ENCODE data around the gene HCRTR1.
A peak's percentile ranks its signal among the peaks of the same experiment; 100 is the strongest.

HCRTR1 gene

DNA sequence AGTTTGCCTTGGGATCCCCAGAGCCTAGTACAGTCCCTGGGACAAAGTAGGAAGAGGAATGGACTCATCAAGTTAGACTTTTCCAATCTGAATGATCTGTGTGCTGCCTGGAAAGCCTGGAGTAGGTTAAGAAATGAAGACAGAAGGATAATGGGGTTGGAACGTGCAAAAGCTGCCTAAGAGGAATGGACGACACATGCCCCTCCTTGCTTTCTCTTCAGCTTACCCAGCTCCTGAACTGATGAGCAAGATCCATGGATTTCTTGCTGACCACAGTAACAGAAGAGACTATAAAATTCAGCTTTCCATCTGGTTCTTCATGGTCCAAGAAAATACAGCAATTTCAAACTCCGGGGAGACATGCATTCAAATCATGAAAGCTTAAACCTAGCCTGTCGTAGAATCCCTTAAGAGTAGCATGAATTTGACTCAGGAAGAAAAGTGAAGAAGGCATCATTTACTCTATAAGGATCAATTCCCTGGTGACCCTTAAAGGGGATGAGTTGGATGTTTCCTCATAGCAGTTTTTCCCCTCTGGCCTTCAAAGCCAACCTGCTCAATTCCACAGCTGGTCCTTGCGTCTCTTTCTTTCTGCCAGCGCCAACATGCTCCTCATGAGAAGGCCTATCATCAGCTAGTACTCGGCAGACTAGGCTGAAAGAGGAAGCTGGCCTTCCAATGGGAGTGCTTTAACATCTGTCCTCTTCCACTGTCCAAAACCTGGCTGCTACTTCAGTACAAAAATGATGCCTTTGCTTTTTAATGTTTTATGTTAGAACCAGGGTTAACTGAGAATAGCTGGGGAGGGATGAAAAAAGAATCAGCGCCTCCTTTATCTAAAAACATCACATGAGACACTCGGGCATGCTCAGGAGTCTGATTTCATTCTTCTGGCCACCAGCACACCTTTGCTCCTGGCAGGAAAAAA, 32.9 kb downstream of the HCRTR1 start:
- DNase-seq (ENCODE audit: low read depth) = peak; percentile 46

GRCh38 chr1:31651089-31651420, 33.6 kb downstream of the HCRTR1 start:
- DNase-seq (ENCODE audit: low read depth) = no peak

- DNase-seq (ENCODE audit: low read depth) = no peak
These were observed 34.3 kb downstream of the HCRTR1 start for GRCh38 chr1:31651766-31652165.

DNA sequence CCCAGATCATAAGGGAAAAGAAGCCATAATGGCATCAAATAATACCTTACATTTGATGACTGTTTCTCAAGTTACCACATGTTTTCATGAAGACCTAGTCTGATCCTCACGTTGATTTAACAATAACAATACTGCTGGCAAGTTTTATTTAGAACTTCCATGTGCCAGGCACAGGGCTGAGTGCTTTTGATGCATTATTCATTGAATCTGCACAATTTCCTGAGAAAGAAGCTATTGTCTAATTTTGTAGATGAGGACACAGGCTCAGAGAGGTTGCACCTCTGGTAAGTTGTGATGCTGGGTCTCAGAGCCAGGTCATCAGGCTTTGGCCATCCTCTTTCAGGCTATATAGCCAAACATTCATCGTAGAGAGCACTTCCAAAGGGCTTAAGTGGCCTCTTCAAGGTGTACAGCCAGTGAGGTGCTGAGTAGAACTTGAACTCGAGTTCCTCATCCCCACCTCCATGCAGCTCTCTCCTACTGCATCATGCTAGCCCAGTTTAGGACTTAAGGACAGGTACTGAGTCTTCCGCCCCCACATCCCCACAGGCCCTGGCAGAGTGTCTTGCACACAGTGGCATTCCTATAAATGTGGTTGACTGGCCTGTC, 35.5 kb downstream of the HCRTR1 start:
- no peak for DNase-seq (ENCODE audit: low read depth)

DNA sequence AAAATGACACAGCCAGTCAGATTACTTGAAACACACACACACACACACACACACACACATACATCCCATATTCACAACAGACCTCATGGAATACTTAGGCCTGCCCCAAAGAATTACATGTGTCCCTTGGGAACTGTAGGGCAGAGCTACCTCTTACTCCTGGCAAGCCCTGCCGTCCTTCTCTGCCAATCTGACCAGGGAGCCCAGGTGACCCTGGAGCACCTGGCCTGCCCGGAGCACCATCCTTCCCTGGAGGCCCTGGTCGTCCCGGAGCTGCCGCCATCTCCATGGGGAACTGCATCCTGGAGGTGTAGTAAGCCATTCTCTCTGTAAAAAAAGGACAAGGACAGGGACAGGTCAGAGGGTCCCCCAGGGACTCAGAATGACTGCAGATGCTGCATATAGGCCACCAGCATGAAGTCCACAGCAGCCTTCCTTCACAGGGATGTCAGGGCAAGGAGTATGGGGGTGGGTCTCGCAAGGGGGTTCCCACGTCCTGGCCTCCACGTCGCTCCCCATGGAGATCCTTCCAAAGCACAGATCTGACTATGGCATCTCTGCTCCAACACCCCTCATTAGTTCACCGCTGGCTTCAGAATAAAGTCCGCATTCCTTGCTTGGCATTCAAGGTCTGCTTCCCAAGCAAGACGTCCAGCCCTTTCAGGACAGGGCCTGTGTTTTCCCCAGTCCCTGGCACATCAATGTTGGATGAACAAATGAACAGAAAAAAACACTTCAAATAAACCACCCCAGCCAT, 36.4 kb downstream of the HCRTR1 start:
- no peak for DNase-seq (ENCODE audit: low read depth)

DNA sequence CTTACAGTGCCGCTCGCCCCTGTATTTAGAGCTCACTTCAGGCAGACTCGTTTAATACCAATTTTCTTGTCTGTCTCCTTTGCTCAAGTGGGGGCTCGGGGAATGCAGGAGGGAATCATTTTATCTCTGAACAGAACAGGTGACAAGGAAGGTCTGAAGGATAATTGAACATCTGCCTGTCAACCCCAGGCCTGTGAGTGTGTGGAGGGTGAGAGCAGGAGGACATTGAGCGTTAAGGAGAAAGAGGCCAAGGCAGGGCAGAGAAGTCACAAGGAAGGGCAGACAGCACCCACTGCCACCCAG, 36.9 kb downstream of the HCRTR1 start:
- DNase-seq (ENCODE audit: low read depth) = no peak

GRCh38 chr1:31655104-31655503, 37.6 kb downstream of the HCRTR1 start:
- no peak for DNase-seq (ENCODE audit: low read depth)

- no peak for DNase-seq (ENCODE audit: low read depth)
These were observed 38.3 kb downstream of the HCRTR1 start for GRCh38 chr1:31655756-31656155.

GRCh38 chr1:31657020-31657804, 39.7 kb downstream of the HCRTR1 start:
- DNase-seq (ENCODE audit: low read depth) = no peak

DNA sequence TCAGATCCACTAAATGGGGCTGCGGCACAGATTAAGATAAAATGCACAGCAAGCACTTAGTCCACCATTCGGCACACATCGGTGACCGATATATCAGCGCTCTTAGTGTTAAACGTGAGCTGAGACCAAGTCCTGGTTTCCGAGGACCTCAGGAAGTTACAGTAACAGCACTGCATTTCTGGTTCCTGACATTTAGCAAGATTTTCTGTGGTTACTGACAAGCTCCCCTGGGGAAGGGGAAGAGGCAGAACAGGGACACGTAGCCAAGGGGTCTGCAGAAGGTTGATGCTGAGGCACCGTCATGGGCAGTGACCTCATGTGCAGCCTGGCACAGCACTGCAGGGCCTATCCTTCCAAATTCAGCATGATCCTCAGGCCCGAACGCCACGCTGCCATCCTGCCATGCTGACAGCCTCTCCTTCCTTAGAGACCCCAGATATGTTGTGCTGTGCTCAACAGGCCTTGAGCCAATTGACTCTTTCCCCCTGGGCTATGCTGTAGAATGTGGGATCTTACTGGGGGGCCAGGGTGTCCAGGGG, 40.6 kb downstream of the HCRTR1 start:
- DNase-seq (ENCODE audit: low read depth) = no peak

DNA sequence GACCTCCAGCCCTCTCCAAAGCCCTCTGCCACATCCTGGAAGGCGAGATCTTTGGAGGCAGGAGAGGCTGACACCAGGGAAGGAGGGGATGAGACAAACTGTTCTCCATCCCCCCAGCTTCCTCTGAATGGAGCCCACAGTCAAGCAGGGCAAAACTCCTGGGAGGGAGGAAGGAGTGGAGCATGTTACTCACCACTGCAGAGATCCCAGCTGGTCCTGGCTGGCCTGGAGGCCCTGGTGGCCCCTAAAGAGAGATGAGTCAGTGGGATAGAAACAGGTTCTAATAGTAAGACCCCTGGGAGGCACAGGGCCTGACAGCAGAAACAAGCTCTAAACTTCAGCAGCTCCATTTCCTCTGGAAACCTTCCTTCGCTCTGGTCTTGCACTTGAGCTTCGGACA, 41.2 kb downstream of the HCRTR1 start:
- DNase-seq (ENCODE audit: low read depth) = no peak

DNA sequence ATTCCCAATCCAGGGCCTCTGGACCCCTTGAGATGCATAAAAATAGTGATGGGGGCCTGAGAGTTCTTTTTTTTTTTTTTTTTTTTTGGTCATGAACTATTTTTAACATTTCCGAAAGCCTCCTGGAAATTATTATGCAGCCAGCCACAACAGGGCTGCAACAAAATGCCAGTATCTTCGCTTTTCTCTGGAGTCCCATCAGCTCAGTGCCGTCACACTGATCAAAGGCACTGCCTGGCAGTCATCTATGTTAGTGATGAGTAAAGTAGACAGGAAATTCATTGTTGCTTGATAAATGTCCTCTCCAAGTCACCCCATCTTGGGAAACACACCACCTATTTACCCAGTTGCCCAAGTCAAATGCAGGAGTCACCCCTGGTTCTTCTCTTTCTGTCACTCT, 42.4 kb downstream of the HCRTR1 start:
- no peak for DNase-seq (ENCODE audit: low read depth)

DNA sequence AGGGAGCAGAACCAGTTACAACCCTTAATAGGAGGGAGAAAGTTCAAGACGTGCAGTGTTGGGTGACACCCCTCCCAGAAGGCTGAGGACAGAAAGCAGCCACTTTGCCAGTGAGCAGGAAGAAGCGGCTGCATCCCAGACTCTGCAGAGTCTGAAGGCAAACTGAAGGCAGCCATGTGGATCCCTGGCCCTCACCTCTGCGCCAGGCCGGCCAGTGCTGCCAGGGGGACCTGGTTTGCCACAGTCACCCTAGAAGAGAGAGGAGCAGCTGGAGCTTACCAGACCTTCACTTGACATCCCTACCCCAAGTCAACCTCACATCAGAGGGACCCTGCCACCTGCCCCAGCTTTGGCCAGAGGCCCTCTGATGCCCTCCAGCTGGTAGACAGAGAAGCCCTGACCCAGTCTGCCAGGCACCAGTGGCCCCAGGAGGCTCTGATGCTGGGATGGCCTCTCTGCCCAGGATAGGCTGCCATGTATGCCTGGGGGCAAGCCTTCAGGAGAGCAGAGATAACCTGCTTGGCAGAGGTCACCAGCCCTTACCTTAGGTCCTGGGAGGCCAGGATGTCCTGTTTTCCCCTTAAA, 43.5 kb downstream of the HCRTR1 start:
- no peak for DNase-seq (ENCODE audit: low read depth)

DNA sequence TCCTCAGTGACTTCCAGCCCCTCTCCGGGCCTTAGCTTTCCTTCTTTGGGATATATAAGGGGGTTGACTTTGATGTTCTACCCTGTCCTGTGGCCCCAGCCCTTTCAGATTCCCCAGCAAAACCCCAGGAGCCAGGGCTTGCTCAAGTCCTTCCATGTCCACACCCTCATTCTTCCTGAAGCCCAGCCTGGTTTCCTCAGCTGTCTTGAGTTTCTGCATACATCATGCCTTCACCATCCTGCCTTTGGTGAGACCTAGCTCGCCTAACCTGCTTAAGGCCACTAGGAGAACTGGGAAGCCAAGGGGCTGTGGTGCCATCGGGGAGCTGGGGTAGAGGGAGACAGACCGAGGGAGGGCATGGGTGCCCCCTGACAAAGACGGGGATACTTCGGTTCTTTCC, 44.4 kb downstream of the HCRTR1 start:
- no peak for DNase-seq (ENCODE audit: low read depth)

DNA sequence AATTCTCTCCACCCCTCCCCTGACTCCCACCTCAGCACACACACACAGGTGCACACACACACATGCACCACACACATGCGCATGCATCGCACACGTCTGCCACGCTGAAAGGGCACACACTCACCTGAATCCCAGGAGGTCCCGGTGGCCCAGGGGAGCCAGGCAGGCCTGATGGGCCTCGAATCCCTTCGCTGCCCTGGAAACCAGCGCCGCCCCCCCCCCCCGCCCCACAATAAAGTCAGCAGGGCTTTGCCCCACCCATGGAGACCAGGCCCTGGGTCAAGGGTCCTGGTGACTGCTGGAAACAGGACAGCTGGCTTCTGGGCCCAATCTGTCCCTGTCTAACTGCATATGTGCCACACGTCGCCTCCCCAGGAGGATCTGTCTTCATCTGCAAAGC, 45.0 kb downstream of the HCRTR1 start:
- DNase-seq (ENCODE audit: low read depth) = no peak

- no peak for DNase-seq (ENCODE audit: low read depth)
These were observed 46.3 kb downstream of the HCRTR1 start for GRCh38 chr1:31663622-31664452.

- no peak for DNase-seq (ENCODE audit: low read depth)
These were observed 47.0 kb downstream of the HCRTR1 start for GRCh38 chr1:31664528-31664927.

DNA sequence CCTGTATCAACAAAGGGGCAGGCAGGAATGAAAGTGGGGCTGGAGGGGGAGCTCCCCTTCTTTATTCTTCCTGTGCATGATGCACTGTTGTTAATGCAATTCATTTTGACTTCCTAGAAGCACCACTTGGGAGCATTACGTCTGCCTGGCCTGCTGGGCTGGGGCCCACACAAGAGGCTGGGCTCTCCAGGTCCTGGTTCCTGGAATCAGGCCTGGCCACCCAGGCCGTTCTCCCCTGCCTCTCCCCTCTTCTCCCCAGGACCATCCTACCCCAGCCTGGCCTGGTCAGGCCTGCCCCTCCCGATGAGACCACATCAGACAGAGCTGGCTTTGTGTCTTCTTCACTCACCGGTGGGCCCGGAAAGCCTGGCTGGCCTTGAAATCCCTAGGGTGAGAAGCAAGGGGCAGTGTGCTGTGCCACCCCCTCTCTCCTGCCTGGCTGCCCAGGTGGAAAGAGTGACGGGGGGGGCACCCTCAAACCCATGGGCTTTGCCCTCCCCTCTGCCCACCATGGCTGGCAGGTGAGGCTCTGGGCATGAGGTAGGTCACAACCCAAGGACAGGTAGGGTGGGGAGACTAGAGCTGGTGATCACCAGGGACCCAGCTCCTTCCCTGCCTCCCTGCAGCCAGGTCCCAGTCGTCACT, 47.9 kb downstream of the HCRTR1 start:
- no peak for DNase-seq (ENCODE audit: low read depth)

GRCh38 chr1:31666263-31666963, 48.9 kb downstream of the HCRTR1 start:
- no peak for DNase-seq (ENCODE audit: low read depth)

Measured in GM04503 (cell line).